Thymus (tissue), 11 donors: ENCODE measurements around the gene BLMH. TPM values are rescaled to one million over a fixed set of nuclear protein-coding genes. Genes with fewer than 3 reads are reported as not detected.
"Not testable (repeated sequence)": the region's sequence is repeated elsewhere in the genome, so short reads cannot be mapped to it uniquely, and the experiment has no call there.

Experiments
- DNase-seq, 9 donors: peaks; one replicate each; pipeline ENCODE4 v3.0.0-alpha.2; 2013; ENCODE audit warnings: low spot score in 9 of 9, low read depth in 6 of 9, missing footprints in 1 of 9
- H3K27ac ChIP-seq, 2 donors: one replicate each; pipeline ENCODE4 v1.5.1; 2013; ENCODE audit warnings: control low read depth in 1 of 2, low read depth in 1 of 2, low read length in 1 of 2, mild to moderate bottlenecking in 1 of 2, moderate library complexity in 1 of 2
- H3K27me3 ChIP-seq, 2 donors: one replicate each; pipeline ENCODE4 v1.5.1; 2013; ENCODE audit warnings: low read length in 1 of 2; ENCODE audit not compliant: control insufficient read depth in 2 of 2, insufficient read depth in 1 of 2
- H3K36me3 ChIP-seq, 2 donors: one replicate each; pipeline ENCODE4 v1.5.1; 2013; ENCODE audit warnings: low read length in 1 of 2, mild to moderate bottlenecking in 1 of 2, moderate library complexity in 1 of 2; ENCODE audit not compliant: control insufficient read depth in 2 of 2, insufficient read depth in 2 of 2
- H3K4me1 ChIP-seq, 2 donors: one replicate each; pipeline ENCODE4 v1.5.1; 2013; ENCODE audit warnings: low read length in 2 of 2; ENCODE audit not compliant: control insufficient read depth in 2 of 2, insufficient read depth in 2 of 2
- H3K4me3 ChIP-seq, 2 donors: one replicate each; pipeline ENCODE4 v1.5.1; 2013; ENCODE audit warnings: low read length in 2 of 2, control low read depth in 1 of 2, mild to moderate bottlenecking in 1 of 2
- H3K9me3 ChIP-seq, 2 donors: one replicate each; pipeline ENCODE4 v1.5.1; 2013; ENCODE audit warnings: low read length in 1 of 2, mild to moderate bottlenecking in 1 of 2; ENCODE audit not compliant: control insufficient read depth in 2 of 2, insufficient read depth in 1 of 2
- WGBS: extraction: QIAGEN DNeasy Blood & Tissue Kit; methylation state at CpG from one replicate; pipeline ENCODE4 v1.1.7; 2013; 5-methylcytosine and 5-hydroxymethylcytosine counted together
- polyA plus RNA-seq: library from polyadenylated mRNA; stranded (reverse); fragments of 200-250 nt; gene quantifications from one replicate; pipeline ENCODE4 v1.2.3, GENCODE V29; 2013
- total RNA-seq: library from RNA; stranded (reverse); fragments of 120-200 nt; gene quantifications from one replicate; pipeline ENCODE4 v1.2.4, GENCODE V29; 2013
- donor health status: healthy.

Gene BLMH
- total and polyA plus RNA-seq, 2 donors = 33.3 to 37.6 TPM

- H3K36me3 ChIP-seq = no peaks in the 10 kb centered on the region
- no peak overlapping the region for H3K4me3 ChIP-seq
- H3K27me3 ChIP-seq = peaks cover 38 to 68% of the 10 kb centered on the region in 2 donors
- H3K9me3 ChIP-seq = no peaks in the 10 kb centered on the region
- H3K27ac ChIP-seq = no peak overlapping the region
- no peak for DNase-seq
- peaks cover 2 to 13% of the 10 kb centered on the region in 2 donors for H3K4me1 ChIP-seq
- WGBS = 92% methylated on average over 10 of the region's 10 CpGs
Observed at GRCh38 chr17:30232015-30232823, 59.5 kb downstream of the BLMH start.

- DNase-seq = no peak
Observed at GRCh38 chr17:30230596-30231125, 61.1 kb downstream of the BLMH start.

GRCh38 chr17:30230009-30230408 is 61.7 kb downstream of the BLMH start:
- not testable (repeated sequence) for H3K4me3 ChIP-seq, H3K27ac ChIP-seq, H3K36me3 ChIP-seq, H3K4me1 ChIP-seq, H3K9me3 ChIP-seq, DNase-seq
- WGBS = 90% methylated on average over 1 of the region's 1 CpG
- peaks cover 20 to 50% of the 10 kb centered on the region in 2 donors for H3K27me3 ChIP-seq

More at GRCh38 chr17:30230596-30231125, 61.1 kb downstream of the BLMH start:
- 92% methylated on average over 7 of the region's 7 CpGs for WGBS
- H3K27ac ChIP-seq = no peak overlapping the region
- no peak overlapping the region for H3K4me3 ChIP-seq
- no peaks in the 10 kb centered on the region for H3K9me3 ChIP-seq
- H3K4me1 ChIP-seq = peaks cover 2 to 6% of the 10 kb centered on the region in 2 donors
- peaks cover 25 to 54% of the 10 kb centered on the region in 2 donors for H3K27me3 ChIP-seq
- no peaks in the 10 kb centered on the region for H3K36me3 ChIP-seq

GRCh38 chr17:30229012-30229411 is 62.7 kb downstream of the BLMH start:
- WGBS = 88% methylated on average over 7 of the region's 7 CpGs
- H3K9me3 ChIP-seq = no peaks in the 10 kb centered on the region
- no peak for DNase-seq
- H3K27me3 ChIP-seq = peaks cover 19 to 40% of the 10 kb centered on the region in 2 donors
- H3K36me3 ChIP-seq = no peaks in the 10 kb centered on the region
- H3K4me1 ChIP-seq = no peaks in the 10 kb centered on the region
- H3K4me3 ChIP-seq = no peak overlapping the region
- no peak overlapping the region for H3K27ac ChIP-seq

GRCh38 chr17:30228011-30228410 is 63.7 kb downstream of the BLMH start:
- no peak overlapping the region for H3K27ac ChIP-seq
- 91% methylated on average over 3 of the region's 3 CpGs for WGBS
- H3K4me3 ChIP-seq = no peak overlapping the region
- H3K4me1 ChIP-seq = no peaks in the 10 kb centered on the region
- H3K9me3 ChIP-seq = no peaks in the 10 kb centered on the region
- DNase-seq = no peak
- H3K27me3 ChIP-seq = peaks cover 9 to 30% of the 10 kb centered on the region in 2 donors
- H3K36me3 ChIP-seq = no peaks in the 10 kb centered on the region

- H3K9me3 ChIP-seq = no peaks in the 10 kb centered on the region
- no peaks in the 10 kb centered on the region for H3K4me1 ChIP-seq
- WGBS = 95% methylated on average over 10 of the region's 10 CpGs
- H3K4me3 ChIP-seq = no peak overlapping the region
- DNase-seq = no peak
- H3K36me3 ChIP-seq = no peaks in the 10 kb centered on the region
- peaks cover 3 to 19% of the 10 kb centered on the region in 2 donors for H3K27me3 ChIP-seq
- H3K27ac ChIP-seq = no peak overlapping the region
Observed at GRCh38 chr17:30226878-30227277, 64.9 kb downstream of the BLMH start.

- no peak overlapping the region for H3K27ac ChIP-seq
- H3K27me3 ChIP-seq = peaks cover 0 to 15% of the 10 kb centered on the region in 2 donors
- H3K9me3 ChIP-seq = no peaks in the 10 kb centered on the region
- 91% methylated on average over 15 of the region's 15 CpGs for WGBS
- H3K4me1 ChIP-seq = no peaks in the 10 kb centered on the region
- no peak for DNase-seq
- no peaks in the 10 kb centered on the region for H3K36me3 ChIP-seq
- H3K4me3 ChIP-seq = no peak overlapping the region
Observed at GRCh38 chr17:30225919-30226553, 65.7 kb downstream of the BLMH start.

- Histone ChIP-seq H3K9me3 (no peaks in the 10 kb centered on the region), H3K4me3 (no peak overlapping the region), H3K36me3 (no peaks in the 10 kb centered on the region), H3K27me3 (peaks cover 0 to 9% of the 10 kb centered on the region in 2 donors), H3K27ac (no peak overlapping the region), H3K4me1 (no peaks in the 10 kb centered on the region)
- no peak for DNase-seq
- WGBS = 85% methylated on average over 3 of the region's 3 CpGs
Observed at GRCh38 chr17:30225112-30225511, 66.6 kb downstream of the BLMH start.

GRCh38 chr17:30224419-30224960 is 67.3 kb downstream of the BLMH start:
- Histone ChIP-seq H3K9me3 (no peaks in the 10 kb centered on the region), H3K27ac (no peak overlapping the region), H3K36me3 (no peaks in the 10 kb centered on the region), H3K4me1 (no peaks in the 10 kb centered on the region), H3K27me3 (peaks cover 0 to 8% of the 10 kb centered on the region in 2 donors), H3K4me3 (no peak overlapping the region)
- DNase-seq = no peak
- WGBS = 90% methylated on average over 8 of the region's 8 CpGs
